ENCODE measurements around the gene TSGA10.
"Not testable (repeated sequence)": the region's sequence is repeated elsewhere in the genome, so short reads cannot be mapped to it uniquely, and the experiment has no call there.

The TSGA10 gene

DNA sequence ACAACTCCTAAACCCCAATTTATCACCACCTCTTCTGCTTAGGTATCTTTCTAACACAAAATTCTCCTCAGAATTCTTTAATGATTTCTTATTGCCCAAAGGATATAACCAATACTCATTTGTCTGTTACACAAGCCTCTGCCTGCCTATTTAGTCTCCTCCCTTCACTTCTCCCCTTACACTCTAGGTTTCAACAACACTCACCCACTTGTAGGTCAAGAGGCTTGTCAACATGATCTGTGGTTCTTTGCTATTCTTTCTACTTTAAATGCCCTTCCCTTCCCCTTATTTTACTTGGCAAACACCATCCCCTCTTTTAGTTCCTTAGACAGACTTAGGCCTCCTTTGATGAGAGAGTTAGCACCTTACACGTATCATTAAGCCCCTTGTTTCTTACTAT lies 82.2 kb downstream of the TSGA10 start:
- DNase-seq (ENCODE audit: low read depth) = no peak

GRCh38 chr2:99067871-99068625 lies 86.7 kb downstream of the TSGA10 start:
- no peak for DNase-seq (ENCODE audit: low read depth)

- no peak for DNase-seq (ENCODE audit: low read depth)
Observed at GRCh38 chr2:99066075-99066958, 88.4 kb downstream of the TSGA10 start.

DNA sequence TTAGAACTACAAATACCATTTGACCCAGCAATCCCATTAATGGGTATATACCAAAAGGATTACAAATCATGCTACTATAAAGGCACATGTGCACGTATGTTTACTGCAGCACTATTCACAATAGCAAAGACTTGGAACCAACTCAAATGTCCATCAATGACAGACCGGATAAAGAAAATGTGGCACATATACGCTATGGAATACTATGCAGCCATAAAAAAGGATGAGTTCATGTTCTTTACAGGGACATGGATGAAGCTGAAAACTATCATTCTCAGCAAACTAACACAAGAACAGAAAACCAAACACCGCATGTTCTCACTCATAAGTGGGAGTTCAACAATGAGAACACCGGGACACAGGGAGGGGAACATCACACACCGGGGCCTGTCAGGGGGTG lies 105.6 kb downstream of the TSGA10 start:
- DNase-seq (ENCODE audit: low read depth) = not testable (repeated sequence)

- DNase-seq (ENCODE audit: low read depth) = not testable (repeated sequence)
Observed at GRCh38 chr2:99040736-99041300, 113.9 kb downstream of the TSGA10 start.

DNA sequence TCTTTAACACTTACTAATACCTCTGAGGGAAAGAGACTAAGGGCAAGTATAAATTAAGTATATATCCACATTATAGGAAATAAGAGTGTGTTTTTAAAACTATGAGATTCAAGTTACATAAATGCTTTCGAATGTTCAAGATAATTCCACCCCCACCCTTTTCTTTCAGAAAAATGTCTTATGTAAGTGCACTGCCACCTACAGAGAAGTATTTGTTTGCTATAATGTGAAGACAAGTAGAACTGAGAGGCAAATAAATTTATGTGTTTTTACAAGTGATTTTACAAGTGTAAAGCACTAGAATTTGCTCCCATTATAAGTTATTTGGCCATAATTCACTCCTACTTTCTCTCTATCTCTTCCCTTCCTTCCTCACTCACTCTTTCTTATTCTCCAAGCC lies 118.8 kb downstream of the TSGA10 start:
- no peak for DNase-seq (ENCODE audit: low read depth)

GRCh38 chr2:99032786-99033185 lies 122.0 kb downstream of the TSGA10 start:
- DNase-seq (ENCODE audit: low read depth) = no peak

DNA sequence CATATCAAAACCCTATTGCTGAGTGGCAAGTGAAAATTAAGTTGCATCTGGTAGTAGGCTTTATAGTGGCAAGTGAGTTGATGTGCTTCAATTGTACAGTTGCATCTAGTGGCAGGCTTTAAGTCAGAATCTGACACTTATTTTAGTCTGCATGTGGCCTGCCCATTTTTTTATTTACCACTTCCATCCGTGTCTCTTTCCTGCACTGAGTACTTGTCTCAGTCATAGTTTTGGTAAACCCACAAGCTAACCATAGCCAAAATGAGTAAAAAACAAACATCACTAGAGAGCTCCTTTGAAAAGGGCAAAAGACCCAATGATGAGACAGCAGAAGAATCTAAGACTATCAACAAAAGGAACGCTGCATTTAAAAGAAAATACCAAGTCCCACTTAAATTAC lies 122.7 kb downstream of the TSGA10 start:
- DNase-seq (ENCODE audit: low read depth) = no peak

DNA sequence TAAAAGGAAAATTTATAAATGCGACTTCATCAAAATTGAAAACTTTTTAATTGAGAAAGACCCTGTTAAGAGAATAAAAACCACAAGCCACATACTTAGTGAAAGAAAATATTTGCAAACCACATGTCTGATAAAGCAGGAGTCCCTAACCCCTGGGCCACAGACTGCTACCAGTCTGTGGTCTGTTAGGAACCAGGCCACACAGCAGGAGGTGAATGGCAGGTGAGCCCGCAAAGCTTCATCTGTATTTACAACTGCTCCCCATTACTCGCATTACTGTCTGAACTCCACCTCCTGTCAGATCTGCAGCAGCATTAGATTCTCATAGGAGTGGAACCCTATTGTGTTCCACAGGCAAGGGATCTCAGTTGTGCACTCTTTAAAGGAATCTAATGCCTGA lies 123.3 kb downstream of the TSGA10 start:
- DNase-seq (ENCODE audit: low read depth) = no peak

DNA sequence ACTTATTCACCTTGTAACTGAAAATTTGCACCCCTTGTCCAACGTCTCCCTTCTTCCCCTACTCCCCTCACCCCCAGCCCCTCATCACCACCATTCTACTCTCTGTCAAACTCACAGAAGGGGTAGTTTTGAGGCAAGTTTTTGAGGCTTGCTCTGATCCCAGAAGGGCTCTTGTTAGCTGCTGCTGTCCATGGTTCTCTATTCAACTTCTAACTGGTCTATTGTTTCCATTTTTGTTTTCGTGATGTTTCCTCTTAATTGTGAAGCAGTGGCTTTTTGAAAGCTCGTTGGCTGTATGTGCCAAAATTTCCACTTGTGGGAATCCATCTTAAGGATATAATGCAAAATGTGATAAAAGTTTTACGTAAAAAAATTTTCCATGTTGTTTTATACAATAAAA lies 126.2 kb downstream of the TSGA10 start:
- no peak for DNase-seq (ENCODE audit: low read depth)

DNA sequence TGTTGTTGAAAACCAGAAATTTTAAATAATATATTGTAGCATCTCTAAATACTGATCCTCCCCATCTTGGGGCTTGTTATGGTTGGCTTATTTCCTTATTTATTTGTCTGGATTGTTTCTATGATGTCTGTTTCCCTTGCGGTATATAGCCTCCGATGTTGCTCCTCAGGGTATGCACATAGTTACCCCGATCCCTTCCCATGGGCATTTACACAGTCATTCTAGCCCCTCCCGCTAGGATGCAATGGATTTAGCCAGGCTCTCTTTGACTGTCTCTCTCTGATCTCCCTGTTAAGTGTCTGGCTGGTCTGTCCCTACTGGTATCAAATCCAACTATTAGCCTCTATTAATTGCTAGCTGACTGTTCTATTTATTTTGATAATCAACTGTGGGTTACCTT lies 126.9 kb downstream of the TSGA10 start:
- no peak for DNase-seq (ENCODE audit: low read depth)

DNA sequence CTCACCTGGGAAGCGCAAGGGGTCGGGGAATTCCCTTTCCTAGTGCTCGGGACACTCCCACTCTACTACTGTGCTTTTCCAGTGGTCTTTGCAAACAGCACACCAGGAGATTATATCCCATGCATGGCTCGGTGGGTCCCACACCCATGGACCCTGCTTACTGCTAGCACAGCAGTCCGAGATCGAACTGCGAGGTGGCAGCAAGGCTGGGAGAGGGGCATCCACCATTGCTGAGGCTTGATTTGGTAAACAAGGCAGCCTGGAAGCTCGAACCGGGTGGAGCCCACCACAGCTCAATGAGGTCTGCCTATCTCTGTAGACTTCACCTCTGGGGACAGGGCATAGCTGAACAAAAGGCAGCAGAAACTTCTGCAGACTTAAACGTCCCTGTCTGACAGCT lies 154.0 kb downstream of the TSGA10 start:
- no peak for DNase-seq (ENCODE audit: low read depth)

DNA sequence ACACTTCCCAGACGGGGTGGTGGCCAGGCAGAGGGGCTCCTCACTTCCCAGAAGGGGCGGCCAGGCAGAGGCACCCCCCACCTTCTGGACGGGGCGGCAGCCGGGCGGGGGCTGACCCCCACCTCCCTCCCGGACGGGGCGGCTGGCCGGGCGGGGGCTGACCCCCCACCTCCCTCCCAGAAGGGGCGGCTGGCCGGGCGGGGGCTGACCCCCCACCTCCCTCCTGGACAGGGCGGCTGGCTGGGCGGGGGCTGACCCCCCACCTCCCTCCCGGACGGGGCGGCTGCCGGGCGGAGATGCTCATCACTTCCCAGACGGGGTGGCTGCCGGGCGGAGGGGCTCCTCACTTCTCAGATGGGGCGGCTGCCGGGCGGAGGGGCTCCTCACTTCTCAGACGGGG lies 166.0 kb downstream of the TSGA10 start:
- not testable (repeated sequence) for DNase-seq (ENCODE audit: low read depth)

DNA sequence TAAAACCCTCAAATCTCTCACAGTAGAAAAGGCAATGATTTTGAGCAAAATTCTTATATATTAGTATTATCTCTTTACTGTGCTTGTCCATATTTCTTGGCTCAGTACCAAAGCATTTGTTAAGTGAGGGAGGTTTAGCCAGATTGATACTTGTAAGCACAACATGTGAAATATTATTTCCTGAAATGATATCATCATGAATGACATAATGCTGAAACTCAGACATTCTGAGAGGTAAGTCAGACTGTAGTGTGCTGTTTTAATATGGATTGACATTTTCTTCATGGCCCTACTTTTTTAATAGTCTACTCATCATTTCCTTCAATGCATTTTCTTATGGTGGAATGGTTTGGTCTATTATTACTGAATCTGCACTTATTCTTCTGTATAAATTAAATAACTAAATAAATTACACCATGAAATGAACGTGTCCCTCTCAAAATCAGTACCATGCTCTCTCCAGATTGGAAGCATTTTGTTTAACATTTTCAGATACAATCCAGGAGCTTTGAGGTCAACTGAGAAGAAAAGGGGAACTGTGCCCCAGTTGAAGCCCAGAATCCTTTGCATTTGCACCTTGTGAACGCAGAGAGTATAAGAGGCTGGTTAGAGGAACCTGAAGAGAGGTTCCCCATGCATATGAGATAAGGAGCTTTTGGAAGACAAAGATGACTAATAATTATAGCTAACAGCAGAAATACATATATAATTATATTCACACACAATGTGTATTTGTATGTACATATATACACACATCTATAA lies 168.7 kb downstream of the TSGA10 start:
- DNase-seq (ENCODE audit: low read depth) = no peak

- no peak for DNase-seq (ENCODE audit: low read depth)
Observed at GRCh38 chr2:98975611-98976010, 179.1 kb downstream of the TSGA10 start.

DNA sequence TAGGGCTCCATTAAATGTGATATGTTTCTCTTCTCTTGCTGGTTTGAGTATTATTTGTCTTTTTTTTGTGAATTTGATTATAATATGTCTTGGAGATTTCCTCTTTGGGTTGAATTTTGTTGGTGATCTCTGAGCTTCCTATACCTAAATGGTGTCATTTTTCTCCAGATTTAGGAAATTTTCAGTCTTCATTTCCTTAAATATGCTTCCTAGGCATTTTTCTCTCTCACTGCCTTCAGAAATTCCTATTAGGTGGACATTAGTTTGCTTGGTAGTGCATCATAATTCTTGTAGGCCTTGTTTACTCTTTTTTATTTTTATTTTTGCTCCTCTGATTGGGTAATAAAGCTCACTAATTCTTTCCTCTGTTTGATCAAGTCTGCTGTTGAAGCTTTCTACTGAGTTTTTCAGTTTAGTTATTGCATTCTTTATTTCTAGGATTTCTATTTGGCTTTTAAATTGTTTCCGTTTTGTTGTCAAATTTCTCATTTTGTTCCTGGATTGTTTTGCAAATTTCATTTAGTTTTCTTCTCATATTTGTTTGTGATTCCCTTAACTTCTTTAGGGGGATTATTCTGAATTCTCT lies 182.1 kb downstream of the TSGA10 start:
- DNase-seq (ENCODE audit: low read depth) = no peak

GRCh38 chr2:98959810-98960507 lies 194.8 kb downstream of the TSGA10 start:
- DNase-seq (ENCODE audit: low read depth) = no peak

DNA sequence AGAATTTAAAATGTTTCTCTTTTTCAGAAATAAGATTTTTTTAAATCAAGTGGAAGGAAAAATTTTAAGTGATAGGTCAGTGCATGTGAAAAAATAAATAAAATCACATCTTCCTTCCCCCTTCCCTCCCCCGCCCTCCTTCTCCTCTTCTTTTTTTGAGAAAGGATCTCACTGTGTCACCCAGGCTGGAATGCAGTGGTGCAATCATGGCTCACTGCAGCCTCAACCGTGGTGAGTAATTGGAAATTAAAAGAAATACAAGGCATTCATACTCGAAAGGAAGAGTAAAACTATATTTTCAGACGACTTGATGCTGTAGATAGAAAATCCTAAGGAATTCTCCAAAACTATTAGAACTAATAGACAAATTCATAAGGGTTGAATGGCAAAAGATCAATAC lies 201.8 kb downstream of the TSGA10 start:
- DNase-seq (ENCODE audit: low read depth) = no peak

DNA sequence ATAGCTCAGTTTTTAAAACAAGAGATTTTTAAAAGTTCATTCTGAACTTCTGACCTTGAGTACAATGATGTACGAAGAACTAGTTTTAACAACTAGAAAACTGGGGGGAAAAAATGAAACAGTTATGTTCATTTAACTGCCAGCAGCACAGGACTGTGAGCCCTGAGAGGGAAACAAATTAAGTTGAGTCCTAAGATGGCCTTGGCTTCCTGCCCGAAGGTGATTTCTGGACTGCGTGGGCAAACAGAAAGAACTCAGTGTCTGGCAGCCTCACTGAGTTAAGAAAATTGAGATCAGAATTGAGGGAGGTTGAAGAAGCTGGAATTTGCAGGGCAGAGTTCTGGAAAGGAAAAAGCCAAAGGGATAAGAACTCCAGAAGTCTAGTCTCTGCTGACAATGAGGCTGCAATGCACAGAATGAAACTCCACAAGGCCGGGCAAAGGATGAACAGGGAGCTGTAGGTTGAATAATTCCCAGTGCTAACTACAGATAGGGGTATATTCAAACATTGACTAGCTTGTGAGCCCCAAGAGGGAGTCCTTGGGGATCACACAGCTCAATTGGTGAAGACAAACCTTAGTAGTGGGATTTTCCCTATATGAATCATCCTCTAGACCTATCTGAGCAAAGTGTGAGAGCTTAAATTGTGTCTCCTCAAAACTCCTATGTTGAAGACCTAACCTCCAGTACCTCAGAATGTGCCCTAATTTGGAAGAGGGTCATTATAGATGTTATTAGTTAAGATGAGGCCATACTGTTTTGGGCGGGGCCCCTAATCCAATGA lies 205.6 kb downstream of the TSGA10 start:
- no peak for DNase-seq (ENCODE audit: low read depth)

DNA sequence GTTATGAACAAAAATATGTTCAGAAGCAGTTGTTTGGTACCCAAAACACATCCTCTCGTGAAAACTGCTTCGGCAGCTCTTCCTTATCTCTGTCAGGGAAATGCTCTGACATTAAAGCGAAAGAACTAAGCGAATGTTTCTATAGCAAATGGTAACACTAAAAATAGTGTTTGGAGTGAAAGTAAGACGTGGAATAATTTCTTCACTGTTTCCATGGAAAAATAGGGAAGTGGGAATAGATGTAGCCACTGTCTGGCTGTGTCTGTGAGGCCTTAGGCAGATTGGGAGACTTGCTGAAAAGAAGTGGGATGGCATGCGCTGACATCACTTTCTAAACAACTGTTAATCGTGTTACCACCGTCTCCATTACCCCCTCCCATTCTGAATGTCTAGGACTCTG lies 207.2 kb downstream of the TSGA10 start:
- DNase-seq (ENCODE audit: low read depth) = no peak

Data from activated T-cell treated with anti-CD3 and anti-CD28 coated beads for 24 hours (primary cell).